HG03469 (cell line): Measurements from ENCODE around the gene CDKAL1.

Experiments
- ATAC-seq: cut with Tn5 transposase; IDR thresholded peaks from one replicate; pipeline ENCODE4 v1.9.1; 2021; ENCODE audit warnings: mild to moderate bottlenecking, moderate library complexity, moderate number of reproducible peaks; ENCODE audit not compliant: unreplicated experiment

The CDKAL1 gene

GRCh38 chr6:20998748-20999448 is 464.6 kb downstream of the CDKAL1 start:
- ATAC-seq: no peak

DNA sequence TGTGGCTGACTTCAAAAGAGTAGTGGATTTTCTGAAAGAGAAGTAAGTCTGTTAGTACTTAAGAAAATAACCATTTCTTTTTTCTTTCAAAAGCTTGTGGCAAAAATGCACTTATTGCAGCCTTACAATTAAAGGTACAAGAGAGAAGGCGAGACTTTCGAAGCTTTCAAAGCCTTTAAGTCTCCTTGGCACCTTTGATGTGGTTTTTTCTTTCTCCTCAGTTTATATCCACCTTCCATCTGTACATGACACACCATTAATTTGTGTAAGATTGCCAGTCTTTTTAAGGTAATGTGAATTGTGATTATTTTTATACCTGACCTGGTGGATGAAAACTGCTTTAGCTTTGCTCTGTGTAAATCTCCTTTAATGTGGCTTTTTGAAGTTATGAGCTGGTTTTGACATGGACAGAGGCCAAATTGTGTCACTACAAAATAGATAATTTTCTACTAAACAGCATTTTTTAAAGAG is 466.1 kb downstream of the CDKAL1 start:
- ATAC-seq: no peak

DNA sequence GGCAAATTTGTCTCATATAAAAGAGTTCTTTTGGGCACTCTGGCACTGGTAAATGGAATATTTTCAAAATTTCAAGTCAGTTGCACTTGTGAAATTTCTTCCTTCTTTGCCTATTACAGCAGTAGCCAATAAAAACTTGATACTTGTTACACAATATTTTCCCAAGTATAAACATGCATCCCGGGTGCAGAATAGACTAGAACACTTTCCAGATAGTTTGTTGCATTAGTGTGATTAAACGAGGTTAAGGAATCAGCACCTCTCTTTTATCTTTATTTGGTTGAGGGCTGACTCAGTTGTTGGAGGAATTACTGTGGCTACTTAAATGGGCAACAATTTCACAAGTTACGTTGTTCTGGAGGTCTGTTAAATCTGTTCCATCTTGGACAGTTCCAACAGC is 467.5 kb downstream of the CDKAL1 start:
- no peak for ATAC-seq

DNA sequence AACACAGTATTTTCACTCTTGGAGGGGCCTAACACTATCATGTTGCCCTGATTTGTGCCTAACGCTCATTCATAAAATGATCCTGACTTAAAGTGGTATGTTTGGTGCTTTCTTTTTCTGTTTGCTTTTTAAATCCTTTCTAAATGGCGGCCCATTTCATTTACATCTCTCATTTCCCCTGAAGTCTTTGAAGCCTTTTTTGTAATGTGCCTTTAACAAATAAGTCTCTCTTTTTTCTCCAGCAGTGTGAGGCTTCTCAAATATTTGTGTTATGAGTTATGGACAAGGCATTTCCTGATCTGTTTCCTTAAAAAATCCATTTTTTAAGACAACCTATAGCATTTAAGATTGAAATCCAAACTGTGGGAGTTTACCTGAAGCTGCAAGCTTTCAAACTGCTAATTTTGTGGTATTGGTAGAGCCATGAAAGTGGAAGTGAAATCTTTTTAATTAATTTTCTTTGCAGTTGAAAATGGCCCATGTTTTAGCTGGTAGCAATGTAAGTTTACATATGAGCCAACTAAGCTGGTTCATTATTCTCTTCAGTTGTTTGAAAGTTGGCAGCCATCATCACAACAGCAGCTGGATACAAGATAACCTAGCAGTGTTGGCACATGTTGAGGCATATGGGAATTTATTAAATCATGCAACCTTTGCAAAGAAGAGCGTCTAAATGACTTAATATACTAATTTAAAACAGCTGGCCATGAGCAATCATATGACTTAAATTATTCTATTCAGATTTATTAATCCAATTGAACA is 469.7 kb downstream of the CDKAL1 start:
- peak; percentile 63 for ATAC-seq

GRCh38 chr6:21005816-21006570 is 471.7 kb downstream of the CDKAL1 start:
- peak; percentile 40 for ATAC-seq

DNA sequence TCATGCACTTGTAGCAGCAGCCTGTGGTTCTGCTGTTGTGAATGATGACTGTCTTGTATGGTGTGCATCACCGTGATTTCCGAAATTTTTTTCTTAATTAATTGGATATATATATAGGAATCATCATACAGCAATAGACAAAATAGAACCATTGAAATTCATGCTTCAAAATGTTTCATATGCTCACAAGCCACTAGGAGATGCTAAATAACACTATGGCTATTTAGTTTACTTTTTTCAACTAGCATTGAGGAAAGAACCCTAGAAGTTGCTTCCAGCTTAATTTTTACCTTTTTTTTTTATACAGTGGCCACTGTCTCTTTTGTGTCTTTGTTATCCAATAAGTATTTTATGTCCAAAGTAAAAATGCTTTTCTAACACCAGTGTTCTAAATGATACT is 485.4 kb downstream of the CDKAL1 start:
- no peak for ATAC-seq

- ATAC-seq: peak; percentile 91
Observed at GRCh38 chr6:21022343-21023107, 488.3 kb downstream of the CDKAL1 start.

GRCh38 chr6:21023210-21023609 is 489.0 kb downstream of the CDKAL1 start:
- ATAC-seq: no peak

DNA sequence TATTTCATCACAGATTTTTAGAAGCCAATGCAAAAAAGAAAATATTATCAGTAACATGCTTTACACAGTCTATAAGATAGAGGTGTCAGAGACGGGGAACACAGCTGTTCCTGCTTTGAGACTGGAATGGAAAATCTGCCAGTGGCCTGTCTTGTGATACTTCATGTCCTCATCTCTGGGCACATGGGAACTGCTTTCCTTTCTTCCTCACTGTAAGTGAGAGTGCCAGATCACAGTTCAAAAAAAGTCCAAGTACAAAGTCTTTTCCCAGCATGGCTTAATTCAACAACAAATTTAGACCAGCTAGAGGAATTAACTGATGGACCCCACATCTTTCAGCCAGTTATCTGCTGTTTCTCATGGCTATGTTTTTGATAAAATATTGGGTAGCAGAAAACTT is 490.4 kb downstream of the CDKAL1 start:
- no peak for ATAC-seq

DNA sequence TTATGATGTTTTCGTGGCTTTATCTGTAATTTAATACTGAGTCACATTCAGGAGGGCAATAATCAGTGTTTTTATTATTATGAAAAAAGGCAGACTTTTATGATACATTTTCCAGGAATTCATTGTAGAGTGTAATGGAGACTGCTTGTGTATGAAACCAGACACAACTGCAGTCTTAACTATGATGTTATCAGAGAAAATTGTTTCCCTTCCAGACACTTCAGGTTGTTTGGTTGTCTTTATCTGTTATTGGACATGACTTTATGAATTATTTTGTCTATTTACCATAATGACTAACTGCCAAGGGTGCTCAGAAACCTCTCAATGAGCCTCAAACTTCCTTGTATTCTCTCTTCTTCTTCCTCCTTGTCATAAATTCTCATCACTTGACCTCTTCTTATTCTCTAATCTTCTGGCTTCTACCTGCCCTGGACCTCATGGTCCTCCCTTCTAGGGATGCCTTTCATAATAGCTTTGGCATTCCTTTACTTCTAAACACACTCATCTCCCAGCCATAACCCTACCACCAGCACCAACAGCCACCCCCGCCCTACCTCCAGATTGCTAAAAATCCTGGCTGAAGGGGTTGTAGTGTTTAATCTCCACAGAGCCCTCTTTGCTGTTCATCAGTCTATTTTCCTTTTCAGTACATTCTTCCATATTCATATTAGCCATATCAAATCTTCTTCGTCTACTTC is 492.5 kb downstream of the CDKAL1 start:
- ATAC-seq: no peak

GRCh38 chr6:21027507-21027906 is 493.2 kb downstream of the CDKAL1 start:
- no peak for ATAC-seq

GRCh38 chr6:21031182-21031581 is 496.9 kb downstream of the CDKAL1 start:
- ATAC-seq: no peak

DNA sequence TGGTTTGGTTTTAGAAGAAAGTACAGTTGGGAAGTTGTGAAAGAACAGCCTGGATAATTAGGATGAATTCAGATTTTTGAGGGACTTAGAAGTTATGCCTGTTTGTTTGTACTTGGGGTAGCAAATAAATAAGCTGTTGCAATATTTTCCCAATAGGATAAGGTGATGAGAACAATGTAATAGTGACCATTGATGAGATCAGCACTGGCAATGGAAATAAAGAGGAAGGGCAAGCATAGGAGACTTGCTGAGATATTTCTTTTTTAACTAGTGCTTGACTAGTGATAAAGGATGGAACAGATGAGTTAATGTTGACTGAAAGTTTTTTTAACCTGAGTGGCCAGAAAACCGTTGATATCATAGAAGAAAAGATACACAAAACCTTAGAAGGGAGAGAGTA is 498.8 kb downstream of the CDKAL1 start:
- no peak for ATAC-seq

DNA sequence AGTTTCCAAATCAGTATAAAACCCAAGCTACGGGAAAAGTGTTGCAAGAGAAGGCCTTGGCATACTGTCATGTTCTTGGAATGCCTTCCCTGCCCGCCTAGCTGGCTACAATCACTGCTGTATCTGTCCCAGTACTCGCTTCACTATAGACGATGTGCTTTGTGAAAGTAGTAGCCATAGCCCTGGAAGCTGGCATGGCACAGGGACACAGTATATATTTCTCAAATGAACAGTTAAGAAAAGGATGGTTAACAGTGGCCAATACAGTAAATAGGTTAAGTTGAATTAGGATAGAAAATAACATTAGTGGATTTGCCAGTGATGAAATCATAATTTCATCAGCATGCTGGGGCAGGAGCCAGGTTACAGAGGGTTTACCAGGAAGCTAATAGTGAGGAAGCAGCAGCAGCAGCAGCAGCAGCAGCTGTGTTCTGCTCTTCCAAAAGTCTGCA is 499.3 kb downstream of the CDKAL1 start:
- no peak for ATAC-seq

DNA sequence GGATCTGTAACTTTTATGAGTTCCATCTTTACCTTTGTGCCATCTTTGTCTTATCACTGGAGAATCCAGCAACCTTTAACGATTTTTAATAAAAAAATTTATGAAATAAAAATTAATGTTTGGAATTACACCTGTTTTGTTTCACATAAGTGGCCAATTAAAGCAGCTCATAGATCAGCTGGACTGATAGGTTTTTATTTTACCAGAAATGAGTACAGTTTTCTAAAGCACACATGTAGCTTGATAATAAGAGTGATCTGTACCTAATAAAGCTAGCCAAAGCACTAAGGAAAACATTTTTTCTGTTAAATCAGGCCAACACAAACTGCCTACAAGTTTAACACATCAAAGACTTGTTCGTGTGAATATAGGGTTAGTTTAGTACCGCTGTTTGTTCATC is 500.1 kb downstream of the CDKAL1 start:
- ATAC-seq: no peak

GRCh38 chr6:21037453-21037852 is 503.2 kb downstream of the CDKAL1 start:
- peak; percentile 83 for ATAC-seq

GRCh38 chr6:21039926-21040325 is 505.7 kb downstream of the CDKAL1 start:
- ATAC-seq: no peak

GRCh38 chr6:21045135-21045700 is 511.0 kb downstream of the CDKAL1 start:
- no peak for ATAC-seq

DNA sequence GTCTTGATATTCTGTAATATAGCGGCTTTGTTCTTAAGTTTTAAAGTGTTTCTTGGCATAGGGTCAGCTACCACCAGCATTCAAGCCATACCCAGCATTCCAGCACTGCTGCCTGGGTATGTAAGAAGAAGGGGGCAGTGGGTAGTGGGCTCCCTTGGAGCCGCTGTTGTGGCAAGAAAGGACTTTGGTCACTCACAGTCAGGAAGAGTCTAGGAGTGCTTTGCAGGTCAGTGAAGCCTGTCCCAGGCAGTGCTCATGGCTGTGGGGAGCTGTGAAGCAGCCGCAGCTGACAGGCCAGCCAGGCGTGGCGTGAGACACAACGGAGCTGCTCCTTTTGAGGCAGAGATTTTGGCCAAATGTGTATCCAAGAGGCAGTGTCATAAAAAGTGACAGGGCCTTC is 512.0 kb downstream of the CDKAL1 start:
- ATAC-seq: no peak

- ATAC-seq: no peak
Observed at GRCh38 chr6:21048047-21048446, 513.8 kb downstream of the CDKAL1 start.
